Trophoblast cell (in vitro differentiated cells and primary cell): Measurements from ENCODE around the gene POC1B.

Experiments
- DNase-seq, 2 donors: peaks; one replicate each; pipeline ENCODE4 v3.0.0-alpha.2; 2016
- H2AFZ ChIP-seq: 2 replicates; pipeline ENCODE4 v1.6.1; 2013; ENCODE audit warnings: low read length, moderate library complexity, mild to moderate bottlenecking; ENCODE audit not compliant: insufficient read depth, poor library complexity
- H2AK5ac ChIP-seq: 2 replicates; pipeline ENCODE4 v1.6.1; 2013; ENCODE audit warnings: mild to moderate bottlenecking, low read length
- H2BK120ac ChIP-seq: 2 replicates; pipeline ENCODE4 v1.6.1; 2013; ENCODE audit warnings: low read length, mild to moderate bottlenecking, moderate library complexity; ENCODE audit not compliant: insufficient read depth, poor library complexity
- H2BK12ac ChIP-seq: 2 replicates; pipeline ENCODE4 v1.6.1; 2013; ENCODE audit warnings: mild to moderate bottlenecking, low read length, moderate library complexity
- H2BK5ac ChIP-seq: 2 replicates; pipeline ENCODE4 v1.6.1; 2013; ENCODE audit warnings: low read length, low read depth, moderate library complexity, mild to moderate bottlenecking; ENCODE audit not compliant: poor library complexity
- H3K14ac ChIP-seq: 2 replicates; pipeline ENCODE4 v1.6.1; 2013; ENCODE audit warnings: mild to moderate bottlenecking, low read length
- H3K18ac ChIP-seq: 2 replicates; pipeline ENCODE4 v1.6.1; 2013; ENCODE audit warnings: mild to moderate bottlenecking, low read length
- H3K23ac ChIP-seq: 2 replicates; pipeline ENCODE4 v1.6.1; 2013; ENCODE audit warnings: low read length
- H3K27ac ChIP-seq: 2 replicates; pipeline ENCODE4 v1.5.1; 2013; ENCODE audit warnings: low read depth, mild to moderate bottlenecking, inconsistent platforms, low read length, moderate library complexity
- H3K27me3 ChIP-seq: 2 replicates; pipeline ENCODE4 v1.6.1; 2013; ENCODE audit warnings: inconsistent platforms, mild to moderate bottlenecking, low read length, moderate library complexity; ENCODE audit not compliant: insufficient read depth
- H3K36me3 ChIP-seq, 2 experiments: 1 replicate in 1 of 2; 2 replicates in 1 of 2; pipeline ENCODE4 v1.6.1; 2013; ENCODE audit warnings: low read length in 2 of 2, mild to moderate bottlenecking in 2 of 2, moderate library complexity in 1 of 2; ENCODE audit not compliant: insufficient read depth in 2 of 2, control insufficient read depth in 1 of 2
- H3K4ac ChIP-seq: 2 replicates; pipeline ENCODE4 v1.6.1; 2013; ENCODE audit warnings: low read depth, mild to moderate bottlenecking, low read length, moderate library complexity
- H3K4me1 ChIP-seq, 2 experiments: 1 replicate in 1 of 2; 2 replicates in 1 of 2; pipeline ENCODE4 v1.6.1; 2013; ENCODE audit warnings: low read length in 2 of 2, mild to moderate bottlenecking in 2 of 2, moderate library complexity in 1 of 2; ENCODE audit not compliant: insufficient read depth in 2 of 2, control insufficient read depth in 1 of 2
- H3K4me2 ChIP-seq: 2 replicates; pipeline ENCODE4 v1.6.1; 2013; ENCODE audit warnings: inconsistent platforms, mild to moderate bottlenecking, low read length, moderate library complexity
- H3K4me3 ChIP-seq: 2 replicates; pipeline ENCODE4 v1.5.1; 2013; ENCODE audit warnings: mild to moderate bottlenecking, low read depth, low read length, inconsistent platforms
- H3K79me1 ChIP-seq: one replicate; pipeline ENCODE4 v1.6.1; 2013; ENCODE audit warnings: low read length
- H3K79me2 ChIP-seq: 2 replicates; pipeline ENCODE4 v1.6.1; 2013; ENCODE audit warnings: low read length, mild to moderate bottlenecking; ENCODE audit not compliant: control insufficient read depth, insufficient read depth, poor library complexity
- H3K9ac ChIP-seq: 2 replicates; pipeline ENCODE4 v1.6.1; 2013; ENCODE audit warnings: mild to moderate bottlenecking, low read length
- H3K9me3 ChIP-seq: 2 replicates; pipeline ENCODE4 v1.6.1; 2013; ENCODE audit warnings: low read depth, mild to moderate bottlenecking, control low read depth, inconsistent platforms, low read length; ENCODE audit not compliant: insufficient read depth
- H4K12ac ChIP-seq: 2 replicates; pipeline ENCODE4 v1.6.1; 2013; ENCODE audit warnings: low read depth, mild to moderate bottlenecking, low read length, moderate library complexity
- H4K8ac ChIP-seq: 2 replicates; pipeline ENCODE4 v1.6.1; 2013; ENCODE audit warnings: low read depth, mild to moderate bottlenecking, low read length, moderate library complexity
- H4K91ac ChIP-seq: one replicate; pipeline ENCODE4 v1.6.1; 2013; ENCODE audit warnings: low read depth, mild to moderate bottlenecking, low read length, moderate library complexity
- WGBS: extraction: QIAGEN DNeasy Blood & Tissue Kit; methylation state at CpG from one replicate; pipeline ENCODE4 v1.1.7; 2013; ENCODE audit warnings: missing lambda C conversion rate; ENCODE audit not compliant: insufficient read length, insufficient coverage; ENCODE audit errors: extremely low coverage; 5-methylcytosine and 5-hydroxymethylcytosine counted together

POC1B gene

DNA sequence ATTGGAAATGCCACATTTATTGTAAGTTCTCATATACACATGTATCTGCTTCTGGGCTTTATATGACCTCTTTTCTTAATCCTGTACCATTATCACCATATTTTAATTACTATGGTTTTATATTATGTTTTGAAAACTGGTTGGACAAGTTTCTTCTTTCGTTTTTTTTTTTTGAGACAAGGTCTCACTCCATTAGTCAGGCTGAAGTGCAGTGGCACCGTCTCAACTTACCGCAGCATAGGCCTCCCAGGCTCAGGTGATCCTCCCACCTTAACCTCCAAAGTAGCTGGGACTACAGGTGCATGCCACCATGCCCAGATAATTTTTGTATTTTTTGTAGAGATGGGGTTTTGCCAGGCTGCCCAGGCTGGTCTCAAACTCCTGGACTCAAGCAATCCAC, 45.9 kb downstream of the POC1B start:
- Histone ChIP-seq H3K4me2 (no peak overlapping the region), H4K12ac (no peak overlapping the region), H3K23ac (no peak overlapping the region), H3K79me2 (no peaks in the 10 kb centered on the region), H3K27ac (no peak overlapping the region), H2AFZ (no peak overlapping the region), H3K14ac (no peak overlapping the region), H4K8ac (no peak overlapping the region), H3K18ac (no peak overlapping the region), H2AK5ac (no peak overlapping the region), H3K79me1 (no peaks in the 10 kb centered on the region), H3K27me3 (no peaks in the 10 kb centered on the region), H2BK5ac (no peak overlapping the region), H4K91ac (no peak overlapping the region), H3K4me3 (no peak overlapping the region), H3K9ac (no peak overlapping the region), H3K36me3 (no peaks in the 10 kb centered on the region), H3K4ac (no peak overlapping the region), H2BK12ac (no peak overlapping the region), H3K4me1 (no peaks in the 10 kb centered on the region), H2BK120ac (no peak overlapping the region), H3K9me3 (no peaks in the 10 kb centered on the region)
- no peak for DNase-seq
- no CpG with 5 or more reads among the region's 3 CpGs for WGBS

DNA sequence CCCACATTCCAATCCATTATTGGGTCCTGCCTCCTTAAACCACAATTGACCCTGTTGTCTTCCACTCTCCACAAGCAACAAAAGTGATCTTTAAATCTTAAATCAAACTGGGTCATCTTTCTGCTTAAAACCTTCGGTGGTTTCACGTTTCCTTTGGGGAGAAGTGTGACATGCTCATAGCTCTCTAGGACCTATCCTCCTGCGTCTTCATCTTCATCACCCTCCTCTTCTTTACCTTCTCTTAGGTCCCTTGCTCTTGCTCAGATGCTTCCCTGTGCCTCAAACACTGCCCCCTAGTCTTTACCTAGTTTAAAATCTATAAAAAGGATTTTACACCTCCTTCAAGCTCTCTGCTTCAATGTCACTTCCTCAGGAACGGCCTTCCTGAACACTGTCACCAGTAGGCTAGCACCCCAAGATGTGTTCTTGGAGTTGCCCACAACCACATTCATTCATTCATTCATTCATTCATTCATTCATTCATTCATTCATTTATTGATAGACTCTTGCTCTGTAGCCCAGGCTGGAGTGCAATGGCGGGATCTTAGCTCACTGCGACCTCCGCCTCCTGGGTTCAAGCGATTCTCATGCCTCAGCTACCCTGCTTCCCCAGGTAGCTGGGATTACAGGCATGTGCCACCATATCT, 48.1 kb downstream of the POC1B start:
- Histone ChIP-seq H4K12ac (no peak overlapping the region), H3K79me1 (no peaks in the 10 kb centered on the region), H3K36me3 (no peaks in the 10 kb centered on the region), H2BK5ac (no peak overlapping the region), H3K4me3 (no peak overlapping the region), H3K9ac (no peak overlapping the region), H3K4ac (no peak overlapping the region), H3K9me3 (no peaks in the 10 kb centered on the region), H2BK120ac (no peak overlapping the region), H3K4me1 (no peaks in the 10 kb centered on the region), H2AFZ (no peak overlapping the region), H4K8ac (no peak overlapping the region), H3K27me3 (no peaks in the 10 kb centered on the region), H2AK5ac (no peak overlapping the region), H3K18ac (no peak overlapping the region), H2BK12ac (no peak overlapping the region), H3K27ac (no peak overlapping the region), H3K14ac (no peak overlapping the region), H4K91ac (no peak overlapping the region), H3K23ac (no peak overlapping the region), H3K4me2 (no peak overlapping the region), H3K79me2 (no peaks in the 10 kb centered on the region)
- DNase-seq, result no peak
- no CpG with 5 or more reads among the region's 8 CpGs for WGBS

GRCh38 chr12:89476904-89477595, 48.8 kb downstream of the POC1B start:
- DNase-seq, result no peak
- Histone ChIP-seq H3K4ac (no peak overlapping the region), H3K79me2 (no peaks in the 10 kb centered on the region), H3K27me3 (no peaks in the 10 kb centered on the region), H3K4me1 (no peaks in the 10 kb centered on the region), H2AK5ac (no peak overlapping the region), H3K9me3 (no peaks in the 10 kb centered on the region), H3K36me3 (no peaks in the 10 kb centered on the region), H3K9ac (no peak overlapping the region), H3K79me1 (no peaks in the 10 kb centered on the region), H4K8ac (no peak overlapping the region), H4K91ac (no peak overlapping the region), H3K4me3 (no peak overlapping the region), H2BK12ac (no peak overlapping the region), H3K18ac (no peak overlapping the region), H2BK5ac (no peak overlapping the region), H2BK120ac (no peak overlapping the region), H4K12ac (no peak overlapping the region), H3K23ac (no peak overlapping the region), H3K27ac (no peak overlapping the region), H2AFZ (no peak overlapping the region), H3K4me2 (no peak overlapping the region), H3K14ac (no peak overlapping the region)
- WGBS, result no CpG with 5 or more reads among the region's 4 CpGs

GRCh38 chr12:89476232-89476631, 49.6 kb downstream of the POC1B start:
- no peak overlapping the region for H4K8ac ChIP-seq
- no peak overlapping the region for H4K91ac ChIP-seq
- H2BK12ac ChIP-seq, result no peak overlapping the region
- H3K79me1 ChIP-seq, result no peaks in the 10 kb centered on the region
- H2AK5ac ChIP-seq, result no peak overlapping the region
- no peaks in the 10 kb centered on the region for H3K9me3 ChIP-seq
- no peaks in the 10 kb centered on the region for H3K4me1 ChIP-seq
- H3K4ac ChIP-seq, result no peak overlapping the region
- no CpG with 5 or more reads among the region's 3 CpGs for WGBS
- no peak overlapping the region for H2BK5ac ChIP-seq
- no peaks in the 10 kb centered on the region for H3K36me3 ChIP-seq
- no peak overlapping the region for H3K18ac ChIP-seq
- no peak overlapping the region for H4K12ac ChIP-seq
- H2AFZ ChIP-seq, result no peak overlapping the region
- no peak overlapping the region for H3K23ac ChIP-seq
- DNase-seq, result no peak
- no peaks in the 10 kb centered on the region for H3K79me2 ChIP-seq
- H3K9ac ChIP-seq, result no peak overlapping the region
- H3K4me3 ChIP-seq, result no peak overlapping the region
- H3K27ac ChIP-seq, result no peak overlapping the region
- no peak overlapping the region for H3K4me2 ChIP-seq
- no peak overlapping the region for H2BK120ac ChIP-seq
- no peaks in the 10 kb centered on the region for H3K27me3 ChIP-seq
- no peak overlapping the region for H3K14ac ChIP-seq
